DOHH2 (cell line): ENCODE results near the gene KCNJ14.

Experiments
- H3F3A ChIP-seq: fragments of 200-600 bp; sonication (generic), shearing (Covaris generic); 2 replicates; pipeline ENCODE4 v1.6.0; 2016; ENCODE audit warnings: antibody characterized with exemption, mild to moderate bottlenecking; ENCODE audit not compliant: control insufficient read depth, insufficient read depth
- H3K27ac ChIP-seq: fragments of 200-600 bp; sonication (generic); 2 replicates; pipeline ENCODE4 v1.5.1; 2014; ENCODE audit warnings: low read depth, mild to moderate bottlenecking, low read length, moderate library complexity
- H3K27me3 ChIP-seq: fragments of 200-600 bp; sonication (generic); 2 replicates; pipeline ENCODE4 v1.6.1; 2014; ENCODE audit warnings: mild to moderate bottlenecking, low read length, mixed read lengths; ENCODE audit not compliant: control insufficient read depth
- H3K36me3 ChIP-seq: fragments of 200-600 bp; sonication (generic); 2 replicates; pipeline ENCODE4 v1.6.1; 2014; ENCODE audit warnings: mild to moderate bottlenecking, low read length, moderate library complexity, mixed read lengths; ENCODE audit not compliant: control insufficient read depth
- H3K4me1 ChIP-seq: fragments of 200-600 bp; sonication (generic); 2 replicates; pipeline ENCODE4 v1.6.1; 2014; ENCODE audit warnings: mild to moderate bottlenecking, low read length, mixed read lengths; ENCODE audit not compliant: control insufficient read depth
- H3K4me2 ChIP-seq: fragments of 200-600 bp; sonication (generic); 2 replicates; pipeline ENCODE4 v1.6.0; 2014; ENCODE audit warnings: mild to moderate bottlenecking, low read length, moderate library complexity
- H3K4me3 ChIP-seq: fragments of 200-600 bp; sonication (generic); 2 replicates; pipeline ENCODE4 v1.5.1; 2014; ENCODE audit warnings: mild to moderate bottlenecking, low read length, mixed read lengths
- H3K79me2 ChIP-seq: fragments of 200-600 bp; sonication (generic); 2 replicates; pipeline ENCODE4 v1.6.1; 2014; ENCODE audit warnings: mild to moderate bottlenecking, low read length, mixed read lengths; ENCODE audit not compliant: control insufficient read depth
- H3K9me2 ChIP-seq: fragments of 200-600 bp; sonication (generic); replicated peaks from 2 replicates; pipeline ENCODE4 v1.6.1; 2014; ENCODE audit warnings: mild to moderate bottlenecking, low read length, mixed read lengths; ENCODE audit not compliant: control insufficient read depth
- H3K9me3 ChIP-seq: fragments of 200-600 bp; sonication (generic); 2 replicates; pipeline ENCODE4 v1.6.1; 2014; ENCODE audit warnings: antibody characterized with exemption, low read length, mixed read lengths; ENCODE audit not compliant: control insufficient read depth, insufficient read depth
- H4K20me1 ChIP-seq: fragments of 200-600 bp; sonication (generic); 2 replicates; pipeline ENCODE4 v1.6.0; 2014; ENCODE audit warnings: low read depth, mild to moderate bottlenecking, antibody characterized with exemption, low read length, moderate library complexity; ENCODE audit not compliant: control insufficient read depth, insufficient read depth
- EZH2phosphoT487 ChIP-seq: fragments of 200-600 bp; sonication (generic); IDR thresholded peaks from 2 replicates; pipeline ENCODE4 v1.6.1; 2017; ENCODE audit warnings: borderline replicate concordance, mild to moderate bottlenecking, antibody characterized with exemption, low read length, moderate library complexity, mixed read lengths
- TF ChIP-seq, protein P1 (sequence below): fragments of 200-600 bp; sonication (generic); IDR thresholded peaks from one replicate; pipeline ENCODE4 v1.5.1; 2014; ENCODE audit warnings: antibody characterized with exemption, mild to moderate bottlenecking, low read depth, low read length; ENCODE audit not compliant: poor library complexity, severe bottlenecking

The KCNJ14 gene

DNA sequence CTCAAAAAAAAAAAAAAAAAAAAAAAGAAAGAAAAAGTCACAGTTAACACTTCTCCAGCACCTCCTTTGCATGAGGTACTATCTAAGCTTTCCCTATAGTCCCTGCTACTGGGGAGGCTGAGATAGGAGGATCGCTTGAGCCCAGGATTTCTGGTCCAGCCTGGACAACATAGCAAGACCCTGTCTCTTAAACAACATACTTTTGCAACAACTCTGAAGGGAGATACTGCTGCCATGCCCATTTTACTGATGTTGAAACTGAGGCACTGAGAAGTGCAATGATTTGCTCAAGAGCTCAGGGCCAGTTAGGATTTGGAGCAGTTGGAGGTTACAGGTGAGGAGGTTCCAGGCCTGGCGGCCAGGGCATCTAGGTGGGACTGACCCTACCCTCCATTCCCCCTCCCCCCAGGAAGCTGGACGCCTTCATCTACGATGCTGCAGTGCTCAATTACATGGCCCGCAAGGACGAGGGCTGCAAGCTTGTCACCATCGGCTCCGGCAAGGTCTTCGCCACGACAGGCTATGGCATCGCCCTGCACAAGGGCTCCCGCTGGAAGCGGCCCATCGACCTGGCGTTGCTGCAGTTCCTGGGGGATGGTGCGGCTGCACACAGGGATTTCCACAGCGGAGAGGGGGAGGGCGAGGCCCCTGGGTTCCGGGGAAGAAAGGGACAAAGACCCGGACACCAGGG lies 13.9 kb upstream of the KCNJ14 start:
- no peaks in the 10 kb centered on the region for H3K27me3 ChIP-seq
- peaks cover 10% of the 10 kb centered on the region for H3K79me2 ChIP-seq
- H3K4me3 ChIP-seq: no peak overlapping the region
- peaks cover 3% of the 10 kb centered on the region for H3K36me3 ChIP-seq
- no peak overlapping the region for H3K27ac ChIP-seq
- no peak for TF ChIP-seq EZH2phosphoT487
- TF ChIP-seq, protein P1, sequence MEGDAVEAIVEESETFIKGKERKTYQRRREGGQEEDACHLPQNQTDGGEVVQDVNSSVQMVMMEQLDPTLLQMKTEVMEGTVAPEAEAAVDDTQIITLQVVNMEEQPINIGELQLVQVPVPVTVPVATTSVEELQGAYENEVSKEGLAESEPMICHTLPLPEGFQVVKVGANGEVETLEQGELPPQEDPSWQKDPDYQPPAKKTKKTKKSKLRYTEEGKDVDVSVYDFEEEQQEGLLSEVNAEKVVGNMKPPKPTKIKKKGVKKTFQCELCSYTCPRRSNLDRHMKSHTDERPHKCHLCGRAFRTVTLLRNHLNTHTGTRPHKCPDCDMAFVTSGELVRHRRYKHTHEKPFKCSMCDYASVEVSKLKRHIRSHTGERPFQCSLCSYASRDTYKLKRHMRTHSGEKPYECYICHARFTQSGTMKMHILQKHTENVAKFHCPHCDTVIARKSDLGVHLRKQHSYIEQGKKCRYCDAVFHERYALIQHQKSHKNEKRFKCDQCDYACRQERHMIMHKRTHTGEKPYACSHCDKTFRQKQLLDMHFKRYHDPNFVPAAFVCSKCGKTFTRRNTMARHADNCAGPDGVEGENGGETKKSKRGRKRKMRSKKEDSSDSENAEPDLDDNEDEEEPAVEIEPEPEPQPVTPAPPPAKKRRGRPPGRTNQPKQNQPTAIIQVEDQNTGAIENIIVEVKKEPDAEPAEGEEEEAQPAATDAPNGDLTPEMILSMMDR: no peak
- peaks cover 1% of the 10 kb centered on the region; the same call in 1 of the 2 replicates for H4K20me1 ChIP-seq
- no peaks in the 10 kb centered on the region for H3K9me3 ChIP-seq
- no peaks in the 10 kb centered on the region for H3K9me2 ChIP-seq
- no peak overlapping the region for H3K4me2 ChIP-seq
- peaks cover 15% of the 10 kb centered on the region for H3K4me1 ChIP-seq
- peaks cover 5% of the 10 kb centered on the region; the same call in 1 of the 2 replicates for H3F3A ChIP-seq

GRCh38 chr19:48442116-48443035 lies 13.0 kb upstream of the KCNJ14 start:
- Histone ChIP-seq H3K9me2 (no peaks in the 10 kb centered on the region), H4K20me1 (peaks cover 3% of the 10 kb centered on the region; the same call in 1 of the 2 replicates), H3F3A (peaks cover 5% of the 10 kb centered on the region; the same call in 1 of the 2 replicates), H3K27me3 (no peaks in the 10 kb centered on the region), H3K79me2 (peaks cover 19% of the 10 kb centered on the region), H3K9me3 (no peaks in the 10 kb centered on the region), H3K4me2 (no peak overlapping the region), H3K27ac (no peak overlapping the region), H3K4me1 (peaks cover 22% of the 10 kb centered on the region), H3K36me3 (peaks cover 8% of the 10 kb centered on the region), H3K4me3 (no peak overlapping the region)
- TF ChIP-seq, protein P1: no peak
- TF ChIP-seq EZH2phosphoT487: no peak

DNA sequence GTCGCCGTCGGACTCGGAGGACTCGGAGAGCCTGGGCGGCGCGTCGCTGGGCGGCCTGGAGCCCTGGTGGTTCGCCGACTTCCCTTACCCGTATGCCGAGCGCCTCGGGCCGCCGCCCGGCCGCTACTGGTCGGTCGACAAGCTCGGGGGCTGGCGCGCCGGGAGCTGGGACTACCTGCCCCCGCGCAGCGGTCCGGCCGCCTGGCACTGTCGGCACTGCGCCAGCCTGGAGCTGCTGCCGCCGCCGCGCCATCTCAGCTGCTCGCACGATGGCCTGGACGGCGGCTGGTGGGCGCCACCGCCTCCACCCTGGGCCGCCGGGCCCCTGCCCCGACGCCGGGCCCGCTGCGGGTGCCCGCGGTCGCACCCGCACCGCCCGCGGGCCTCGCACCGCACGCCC lies 12.1 kb upstream of the KCNJ14 start:
- Histone ChIP-seq H3K79me2 (peaks cover 28% of the 10 kb centered on the region), H3F3A (peaks cover 5% of the 10 kb centered on the region; the same call in 1 of the 2 replicates), H4K20me1 (peaks cover 5% of the 10 kb centered on the region; the same call in 1 of the 2 replicates), H3K27me3 (no peaks in the 10 kb centered on the region), H3K36me3 (peaks cover 17% of the 10 kb centered on the region), H3K9me3 (no peaks in the 10 kb centered on the region), H3K27ac (no peak overlapping the region), H3K4me3 (no peak overlapping the region), H3K4me2 (no peak overlapping the region), H3K9me2 (no peaks in the 10 kb centered on the region), H3K4me1 (peaks cover 25% of the 10 kb centered on the region)
- TF ChIP-seq, protein P1: no peak
- TF ChIP-seq EZH2phosphoT487: no peak
